Thoracic aorta (tissue), 2 donors: ENCODE measurements around the gene CHST3. TPM values are rescaled to one million over a fixed set of nuclear protein-coding genes. Genes with fewer than 3 reads are reported as not detected.

Source experiments
- ATAC-seq: fragments of 150-250 bp; one replicate; pipeline ENCODE4 v1.8.0; 2017; ENCODE audit warnings: low read depth; ENCODE audit not compliant: insufficient number of reproducible peaks, low FRiP score
- DNase-seq: peaks from one replicate; pipeline ENCODE4 v3.0.0-alpha.2; 2020; ENCODE audit warnings: low spot score
- H3K27ac ChIP-seq, 2 donors: fragments of 200-600 bp; sonication (generic); 1 replicate in 1 of 2; 2 replicates in 1 of 2; pipeline ENCODE4 v1.5.1; 2016; ENCODE audit warnings: mild to moderate bottlenecking in 2 of 2, moderate library complexity in 2 of 2
- H3K27me3 ChIP-seq: fragments of 200-600 bp; sonication (generic); replicated peaks from 2 replicates; pipeline ENCODE4 v1.6.0; 2016; ENCODE audit warnings: mild to moderate bottlenecking; ENCODE audit not compliant: insufficient read depth
- H3K36me3 ChIP-seq: fragments of 200-600 bp; sonication (generic); one replicate; pipeline ENCODE4 v1.5.1; 2016
- H3K4me1 ChIP-seq, 2 donors: fragments of 200-600 bp; sonication (generic); 1 replicate in 1 of 2; 2 replicates in 1 of 2; pipeline versions ENCODE4 v1.5.1 to v1.6.0; 2016; ENCODE audit warnings: low read depth in 2 of 2, mild to moderate bottlenecking in 1 of 2; ENCODE audit not compliant: control insufficient read depth in 1 of 2
- H3K4me3 ChIP-seq: fragments of 200-600 bp; sonication (generic); 2 replicates; pipeline ENCODE4 v1.5.1; 2016; ENCODE audit warnings: mild to moderate bottlenecking
- H3K9me3 ChIP-seq: fragments of 200-600 bp; sonication (generic); 2 replicates; pipeline ENCODE4 v1.5.1; 2016
- CTCF ChIP-seq: fragments of 200-600 bp; sonication (generic); IDR thresholded peaks from one replicate; pipeline ENCODE4 v1.5.1; 2019; ENCODE audit warnings: antibody characterized with exemption
- total RNA-seq, 2 donors: library from RNA; depleted of rRNA; stranded (reverse); fragments of >200 nt; gene quantifications; one replicate each; pipeline versions ENCODE4 v1.1.0 to v1.2.3, GENCODE V29; 2016

CHST3 gene
- total RNA-seq, 2 donors from 2014 or later = 54.4 to 80.6 TPM

GRCh38 chr10:72058347-72058898 is 94.2 kb downstream of the CHST3 start:
- TF ChIP-seq CTCF = no peak
- Histone ChIP-seq H3K27ac (no peak overlapping the region), H3K36me3 (no peaks in the 10 kb centered on the region), H3K27me3 (no peaks in the 10 kb centered on the region), H3K9me3 (no peaks in the 10 kb centered on the region), H3K4me3 (no peak overlapping the region), H3K4me1 (no peaks in the 10 kb centered on the region)
- ATAC-seq (no peak), DNase-seq (no peak)

- TF ChIP-seq CTCF = no peak
- no peaks in the 10 kb centered on the region for H3K36me3 ChIP-seq
- H3K27me3 ChIP-seq = no peaks in the 10 kb centered on the region
- DNase-seq (no peak), ATAC-seq (no peak)
- H3K27ac ChIP-seq = no peak overlapping the region
- H3K4me3 ChIP-seq = no peak overlapping the region
- H3K9me3 ChIP-seq = no peaks in the 10 kb centered on the region
- H3K4me1 ChIP-seq = no peaks in the 10 kb centered on the region
Measured at GRCh38 chr10:72058989-72059842, 95.0 kb downstream of the CHST3 start.

- no peaks in the 10 kb centered on the region for H3K4me1 ChIP-seq
- DNase-seq (no peak), ATAC-seq (no peak)
- no peak overlapping the region for H3K27ac ChIP-seq
- no peak for TF ChIP-seq CTCF
- H3K4me3 ChIP-seq = no peak overlapping the region
- H3K36me3 ChIP-seq = no peaks in the 10 kb centered on the region
- H3K9me3 ChIP-seq = no peaks in the 10 kb centered on the region
- no peaks in the 10 kb centered on the region for H3K27me3 ChIP-seq
Measured at GRCh38 chr10:72059843-72060822, 95.9 kb downstream of the CHST3 start.

- H3K27ac ChIP-seq = no peak overlapping the region
- DNase-seq (no peak), ATAC-seq (no peak)
- no peaks in the 10 kb centered on the region for H3K27me3 ChIP-seq
- no peak overlapping the region for H3K4me3 ChIP-seq
- H3K9me3 ChIP-seq = no peaks in the 10 kb centered on the region
- no peak for TF ChIP-seq CTCF
- no peaks in the 10 kb centered on the region for H3K4me1 ChIP-seq
- H3K36me3 ChIP-seq = no peaks in the 10 kb centered on the region
Measured at GRCh38 chr10:72061491-72061890, 97.3 kb downstream of the CHST3 start.

GRCh38 chr10:72061930-72062329 is 97.7 kb downstream of the CHST3 start:
- ATAC-seq = no peak

More at GRCh38 chr10:72061930-72062329, 97.7 kb downstream of the CHST3 start:
- DNase-seq = no peak
- no peaks in the 10 kb centered on the region for H3K4me1 ChIP-seq
- H3K36me3 ChIP-seq = no peaks in the 10 kb centered on the region
- no peak overlapping the region for H3K27ac ChIP-seq
- no peak for TF ChIP-seq CTCF
- H3K27me3 ChIP-seq = no peaks in the 10 kb centered on the region
- H3K4me3 ChIP-seq = no peak overlapping the region
- H3K9me3 ChIP-seq = no peaks in the 10 kb centered on the region
